HG03064 (cell line): ENCODE results near the gene GNAO1.

Experiments used
- ATAC-seq: cut with Tn5 transposase; IDR thresholded peaks from one replicate; pipeline ENCODE4 v1.9.1; 2021; ENCODE audit warnings: low read depth; ENCODE audit not compliant: unreplicated experiment

The GNAO1 gene

GRCh38 chr16:56344518-56345405, 153.5 kb downstream of the GNAO1 start:
- no peak for ATAC-seq

GRCh38 chr16:56345406-56346050, 154.2 kb downstream of the GNAO1 start:
- ATAC-seq, result no peak

- no peak for ATAC-seq
These were observed 155.0 kb downstream of the GNAO1 start for GRCh38 chr16:56346131-56346890.

GRCh38 chr16:56347166-56347565, 155.9 kb downstream of the GNAO1 start:
- no peak for ATAC-seq

- no peak for ATAC-seq
These were observed 156.4 kb downstream of the GNAO1 start for GRCh38 chr16:56347670-56348069.

- ATAC-seq, result no peak
These were observed 157.1 kb downstream of the GNAO1 start for GRCh38 chr16:56348168-56349085.

- no peak for ATAC-seq
These were observed 157.8 kb downstream of the GNAO1 start for GRCh38 chr16:56349086-56349415.

GRCh38 chr16:56349711-56350161, 158.4 kb downstream of the GNAO1 start:
- no peak for ATAC-seq

- no peak for ATAC-seq
These were observed 159.5 kb downstream of the GNAO1 start for GRCh38 chr16:56350491-56351405.

- no peak for ATAC-seq
These were observed 160.2 kb downstream of the GNAO1 start for GRCh38 chr16:56351481-56351880.

- no peak for ATAC-seq
These were observed 161.2 kb downstream of the GNAO1 start for GRCh38 chr16:56352351-56353053.

- ATAC-seq, result no peak
These were observed 162.0 kb downstream of the GNAO1 start for GRCh38 chr16:56353054-56353921.

GRCh38 chr16:56354016-56354415, 162.7 kb downstream of the GNAO1 start:
- no peak for ATAC-seq

GRCh38 chr16:56354746-56355145, 163.5 kb downstream of the GNAO1 start:
- ATAC-seq, result no peak

- ATAC-seq, result no peak
These were observed 163.9 kb downstream of the GNAO1 start for GRCh38 chr16:56355221-56355620.

GRCh38 chr16:56355786-56356275, 164.5 kb downstream of the GNAO1 start:
- no peak for ATAC-seq
